GM20000 (cell line): ENCODE results near the gene GSDME.

Experiments
- DNase-seq: peaks from one replicate; pipeline ENCODE4 v3.0.0; 2012; ENCODE audit warnings: low spot score
- CTCF ChIP-seq: IDR thresholded peaks from 2 replicates; pipeline ENCODE4 v1.5.1; 2012; ENCODE audit warnings: mild to moderate bottlenecking, control low read depth; ENCODE audit errors: extremely low read depth, missing control alignments

GSDME gene

GRCh38 chr7:24713850-24714675 lies 43.2 kb downstream of the GSDME start:
- DNase-seq, result no peak
- no peak for TF ChIP-seq CTCF

GRCh38 chr7:24713039-24713793 lies 44.0 kb downstream of the GSDME start:
- no peak for TF ChIP-seq CTCF
- no peak for DNase-seq

GRCh38 chr7:24709585-24710360 lies 47.5 kb downstream of the GSDME start:
- TF ChIP-seq CTCF, result no peak
- DNase-seq, result no peak

- no peak for DNase-seq
- no peak for TF ChIP-seq CTCF
These were observed 48.2 kb downstream of the GSDME start for GRCh38 chr7:24709051-24709450.

- DNase-seq, result no peak
- TF ChIP-seq CTCF, result no peak
These were observed 49.2 kb downstream of the GSDME start for GRCh38 chr7:24707988-24708615.

GRCh38 chr7:24706211-24707170 lies 50.8 kb downstream of the GSDME start:
- no peak for TF ChIP-seq CTCF
- DNase-seq, result no peak
